DND-41 (cell line): ENCODE data around the gene IER5.

ENCODE experiments used
- ATAC-seq: fragments of 200-7000 bp; cut with Tn5 transposase; 3 replicates; pipeline ENCODE4 v1.9.1; 2021; ENCODE audit warnings: low read depth; ENCODE audit not compliant: insufficient read depth
- DNase-seq: peaks from one replicate; pipeline ENCODE4 v3.0.0-alpha.2; 2020
- H2AFZ ChIP-seq: 2 replicates; pipeline ENCODE4 v1.6.0; 2012; ENCODE audit warnings: low read depth, low read length
- H3K27ac ChIP-seq: 2 replicates; pipeline ENCODE4 v1.5.1; 2012; ENCODE audit warnings: low read length, inconsistent platforms
- H3K27me3 ChIP-seq: fragments of 200-600 bp; sonication (generic); 2 replicates; pipeline ENCODE4 v1.6.0; 2012; ENCODE audit warnings: low read length, mild to moderate bottlenecking, inconsistent platforms; ENCODE audit not compliant: insufficient read depth, poor library complexity
- H3K36me3 ChIP-seq: 2 replicates; pipeline ENCODE4 v1.5.1; 2012; ENCODE audit warnings: low read length, inconsistent platforms; ENCODE audit not compliant: insufficient read depth
- H3K4me1 ChIP-seq: 2 replicates; pipeline ENCODE4 v1.5.1; 2012; ENCODE audit warnings: mild to moderate bottlenecking, low read length; ENCODE audit not compliant: insufficient read depth
- H3K4me2 ChIP-seq: 2 replicates; pipeline ENCODE4 v1.6.0; 2012; ENCODE audit warnings: mild to moderate bottlenecking, moderate library complexity, low read length, inconsistent platforms; ENCODE audit not compliant: insufficient read depth
- H3K4me3 ChIP-seq, 2 experiments: fragments of 200-600 bp in 1 of 2; shearing (Covaris generic) in 1 of 2; 2 replicates each; pipeline ENCODE4 v1.5.1; 2012 to 2016; ENCODE audit warnings: inconsistent platforms in 2 of 2, low read length in 2 of 2, mild to moderate bottlenecking in 2 of 2, low read depth in 1 of 2, moderate library complexity in 1 of 2
- H3K79me2 ChIP-seq: 2 replicates; pipeline ENCODE4 v1.6.0; 2012; ENCODE audit warnings: low read length, inconsistent platforms; ENCODE audit not compliant: insufficient read depth
- H3K9ac ChIP-seq: 2 replicates; pipeline ENCODE4 v1.6.0; 2012; ENCODE audit warnings: low read depth, mild to moderate bottlenecking, inconsistent platforms, low read length, moderate library complexity
- H3K9me3 ChIP-seq: 2 replicates; pipeline ENCODE4 v1.5.1; 2012; ENCODE audit warnings: low read length, moderate library complexity, mild to moderate bottlenecking, inconsistent platforms; ENCODE audit not compliant: insufficient read depth, severe bottlenecking
- H4K20me1 ChIP-seq: 2 replicates; pipeline ENCODE4 v1.6.0; 2012; ENCODE audit warnings: low read length; ENCODE audit not compliant: insufficient read depth
- CTCF ChIP-seq: IDR thresholded peaks from 2 replicates; pipeline ENCODE4 v1.5.1; 2012; ENCODE audit warnings: borderline replicate concordance, low read length, moderate library complexity, mild to moderate bottlenecking; ENCODE audit not compliant: poor library complexity, severe bottlenecking; ENCODE audit errors: extremely low read depth
- EZH2 ChIP-seq: IDR thresholded peaks from 3 replicates; pipeline ENCODE4 v1.6.1; 2012; ENCODE audit warnings: borderline replicate concordance, low read depth, mild to moderate bottlenecking, moderate library complexity, low read length, inconsistent platforms; ENCODE audit not compliant: severe bottlenecking

Gene IER5

DNA sequence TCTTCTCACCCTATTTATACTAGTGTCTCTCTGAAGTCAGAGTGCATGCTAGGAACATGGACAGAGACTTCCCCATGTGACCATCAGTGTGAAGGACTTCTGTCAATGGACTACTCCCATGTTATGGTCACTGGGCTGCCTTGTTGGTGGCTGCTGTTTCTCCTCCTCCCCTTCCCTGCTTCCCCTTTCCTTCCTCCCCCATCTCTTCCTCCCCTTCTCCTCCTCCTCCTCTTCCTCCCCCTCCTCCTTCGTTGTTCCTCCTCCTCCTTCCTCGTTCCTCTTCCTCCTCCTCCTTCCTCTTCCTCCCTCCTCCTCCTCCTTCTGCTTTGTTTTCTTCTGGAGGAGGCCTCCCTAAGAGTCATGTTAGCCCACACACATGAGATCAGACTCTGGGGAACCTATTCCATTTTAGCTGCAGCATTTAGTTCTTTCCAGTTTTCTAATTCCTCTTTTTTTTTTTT, 35.8 kb downstream of the IER5 start:
- TF ChIP-seq EZH2 = no peak
- TF ChIP-seq CTCF = no peak
- no peak for DNase-seq
- no peak for ATAC-seq
- Histone ChIP-seq H4K20me1 (no peaks in the 10 kb centered on the region), H2AFZ (no peak overlapping the region), H3K36me3 (no peaks in the 10 kb centered on the region), H3K4me3 (no peak overlapping the region), H3K9me3 (no peaks in the 10 kb centered on the region), H3K9ac (no peak overlapping the region), H3K4me1 (no peaks in the 10 kb centered on the region), H3K27me3 (no peaks in the 10 kb centered on the region), H3K79me2 (no peaks in the 10 kb centered on the region), H3K27ac (no peak overlapping the region), H3K4me2 (no peak overlapping the region)

- DNase-seq (no peak), ATAC-seq (no peak)
These were observed 37.8 kb downstream of the IER5 start for GRCh38 chr1:181126289-181126688.

DNA sequence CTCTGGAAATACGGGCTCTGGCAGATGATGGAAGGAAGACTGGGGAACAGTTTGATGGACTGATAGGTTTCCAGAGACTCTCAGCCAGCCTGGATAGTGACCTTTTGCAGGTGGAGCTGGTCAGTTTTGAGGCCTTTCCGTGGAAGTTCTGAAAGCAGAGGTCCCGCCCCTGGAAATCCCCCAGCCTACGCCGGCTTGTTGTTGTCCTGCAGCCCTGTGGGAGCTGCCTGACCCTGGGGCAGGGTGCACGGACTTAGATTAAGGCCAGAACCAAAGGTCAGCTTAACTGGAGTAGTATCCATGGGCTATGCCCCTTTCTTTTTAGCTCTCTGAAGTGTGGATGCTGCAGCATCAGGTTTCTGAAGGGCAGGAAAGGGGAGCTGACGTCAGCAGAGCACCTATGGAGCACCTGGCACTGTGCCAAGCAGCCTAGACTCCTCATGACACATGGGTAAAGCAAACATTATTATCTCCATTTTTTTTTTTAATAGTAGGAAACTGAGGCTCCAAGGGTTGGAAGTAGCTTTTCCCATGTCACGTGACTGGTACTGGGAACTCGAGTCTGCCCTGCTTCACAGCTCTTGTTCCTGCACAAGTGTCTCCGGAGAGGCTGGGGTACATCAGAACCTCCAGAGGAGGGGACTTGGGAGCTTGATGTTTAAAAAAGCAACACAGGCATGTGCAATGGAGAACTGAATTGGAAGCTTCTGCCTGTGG, 38.5 kb downstream of the IER5 start:
- H2AFZ ChIP-seq = no peak overlapping the region
- H4K20me1 ChIP-seq = no peaks in the 10 kb centered on the region
- no peaks in the 10 kb centered on the region for H3K79me2 ChIP-seq
- no peaks in the 10 kb centered on the region; the same call in 1 of the 2 replicates for H3K4me1 ChIP-seq
- no peak for DNase-seq
- H3K9ac ChIP-seq = no peak overlapping the region
- H3K36me3 ChIP-seq = no peaks in the 10 kb centered on the region
- no peak overlapping the region for H3K4me2 ChIP-seq
- H3K9me3 ChIP-seq = no peaks in the 10 kb centered on the region
- ATAC-seq = no peak
- TF ChIP-seq EZH2 (no peak), CTCF (no peak)
- no peak overlapping the region for H3K4me3 ChIP-seq
- no peak overlapping the region for H3K27ac ChIP-seq
- no peaks in the 10 kb centered on the region for H3K27me3 ChIP-seq

More at GRCh38 chr1:181126289-181126688, 37.8 kb downstream of the IER5 start:
- Histone ChIP-seq H4K20me1 (no peaks in the 10 kb centered on the region), H3K4me1 (no peaks in the 10 kb centered on the region; the same call in 1 of the 2 replicates), H3K79me2 (no peaks in the 10 kb centered on the region), H3K27ac (no peak overlapping the region), H3K4me2 (no peak overlapping the region), H2AFZ (no peak overlapping the region), H3K4me3 (no peak overlapping the region), H3K9ac (no peak overlapping the region), H3K9me3 (no peaks in the 10 kb centered on the region), H3K36me3 (no peaks in the 10 kb centered on the region), H3K27me3 (no peaks in the 10 kb centered on the region)
- TF ChIP-seq EZH2 (no peak), CTCF (no peak)
